H1 (cell line): Measurements from ENCODE around the gene STK40. TPM values are rescaled to one million over a fixed set of nuclear protein-coding genes. Genes with fewer than 3 reads are reported as not detected.

ENCODE experiments used
- CBX8 ChIP-seq: fragments of 300-800, 300-1000 bp; sonication (generic); IDR thresholded peaks from 2 replicates; pipeline ENCODE4 v1.7.1; 2016; ENCODE audit warnings: low read depth, low read length, borderline replicate concordance
- CEBPB ChIP-seq: IDR thresholded peaks from 2 replicates; pipeline ENCODE4 v1.6.1; 2012; ENCODE audit warnings: low read depth, low read length
- CREB1 ChIP-seq: IDR thresholded peaks from 2 replicates; pipeline ENCODE4 v1.6.1; 2012; ENCODE audit warnings: inconsistent platforms
- SIN3A ChIP-seq, 2 experiments: IDR thresholded peaks in 1 of 2; conservative IDR thresholded peaks in 1 of 2; 2 replicates each; pipeline ENCODE4 v1.6.1; 2011 to 2012; ENCODE audit warnings: low read length in 2 of 2, improper control_type of control experiment in 1 of 2, low read depth in 1 of 2, mild to moderate bottlenecking in 1 of 2
- SUZ12 ChIP-seq: fragments of 200-600 bp; sonication (generic); IDR thresholded peaks from 2 replicates; pipeline ENCODE4 v1.6.1; 2012; ENCODE audit warnings: mild to moderate bottlenecking, inconsistent platforms, low read length, moderate library complexity, mixed read lengths
- polyA plus RNA-seq, 7 experiments: library from polyadenylated mRNA; depleted of rRNA in 3 of 7; stranded (reverse) in 5 of 7; unstranded in 2 of 7; fragments of >200 nt in 5 of 7; fragments of 200-250 nt in 2 of 7; gene quantifications; 1 replicate in 5 of 7; 2 replicates in 1 of 7; 4 replicates in 1 of 7; pipeline versions ENCODE4 v1.2.1 to v1.2.3, GENCODE V29; 2011 to 2013; ENCODE audit warnings: missing spikeins in 2 of 7, mixed read lengths in 2 of 7
- total RNA-seq: library from RNA; stranded (reverse); fragmentation: NEBNext Ultra II Directional; extraction: Animal tissue kit (Norgen Biotek cat#: 25700); gene quantifications from 2 replicates; pipeline ENCODE4 v1.2.1, GENCODE V29; 2021

The STK40 gene
- total and polyA plus RNA-seq, 2 of the 8 experiments (the other 6 are each of a cell fraction or from before 2014, with no cell fraction given): 13.6 to 28.6 TPM

- TF ChIP-seq SUZ12 (no peak), CBX8 (no peak), CEBPB (no peak), SIN3A (conservative IDR thresholded peaks at IDR 0.05 in 1 of 2, IDR thresholded peaks at IDR 0.05 in 1 of 2; ENCODE audit: low read depth in 1 of 2, low read length in 2 of 2) (peak; percentile 69 to 78; a peak in 3 of 4 replicates), CREB1 (peak; percentile 52; the same call in 1 of the 2 replicates)
Measured at GRCh38 chr1:36400825-36401601, 15.3 kb upstream of the STK40 start (continued).
